HG03558 (cell line): ENCODE results near the gene PER3.

Experiments used
- ATAC-seq: cut with Tn5 transposase; IDR thresholded peaks from one replicate; pipeline ENCODE4 v1.9.1; 2021; ENCODE audit warnings: moderate number of reproducible peaks; ENCODE audit not compliant: unreplicated experiment; ENCODE audit errors: extremely low read depth

The PER3 gene

GRCh38 chr1:7783826-7784491, at the start of gene PER3:
Gene PER3 (plus strand): TSS chr1:7784291. CDS start chr1:7784878, 587 bp downstream.
- ATAC-seq, result peak; percentile 79

DNA sequence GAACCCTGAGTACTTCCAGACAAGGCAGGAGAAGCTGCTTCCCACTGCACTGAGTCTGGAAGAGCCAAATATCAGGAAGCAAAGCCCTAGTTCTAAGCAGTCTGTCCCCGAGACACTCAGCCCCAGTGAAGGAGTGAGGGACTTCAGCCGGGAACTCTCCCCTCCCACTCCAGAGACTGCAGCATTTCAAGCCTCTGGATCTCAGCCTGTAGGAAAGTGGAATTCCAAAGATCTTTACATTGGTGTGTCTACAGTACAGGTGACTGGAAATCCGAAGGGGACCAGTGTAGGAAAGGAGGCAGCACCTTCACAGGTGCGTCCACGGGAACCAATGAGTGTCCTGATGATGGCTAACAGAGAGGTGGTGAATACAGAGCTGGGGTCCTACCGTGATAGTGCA, 46.0 kb upstream of the PER3 start:
- no peak for ATAC-seq

DNA sequence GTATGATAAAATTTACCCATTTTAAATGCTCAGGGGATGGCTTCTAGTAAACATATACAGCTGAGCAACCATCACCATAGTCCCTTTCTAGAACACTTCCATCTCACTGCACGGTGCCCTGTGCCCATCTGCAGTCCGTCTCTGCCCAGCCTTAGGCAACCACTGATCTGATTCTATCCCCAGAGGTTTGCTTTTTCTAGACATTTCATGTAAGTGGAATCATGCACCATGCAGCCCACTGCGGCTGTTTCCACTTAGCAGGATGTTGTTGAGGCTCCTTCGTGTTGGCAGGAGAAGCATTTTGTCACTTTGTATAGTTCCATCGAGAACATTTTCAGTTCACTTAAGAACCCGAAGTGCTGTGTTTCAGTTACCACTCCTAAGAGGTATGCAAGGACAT, 40.7 kb upstream of the PER3 start:
- ATAC-seq, result no peak

DNA sequence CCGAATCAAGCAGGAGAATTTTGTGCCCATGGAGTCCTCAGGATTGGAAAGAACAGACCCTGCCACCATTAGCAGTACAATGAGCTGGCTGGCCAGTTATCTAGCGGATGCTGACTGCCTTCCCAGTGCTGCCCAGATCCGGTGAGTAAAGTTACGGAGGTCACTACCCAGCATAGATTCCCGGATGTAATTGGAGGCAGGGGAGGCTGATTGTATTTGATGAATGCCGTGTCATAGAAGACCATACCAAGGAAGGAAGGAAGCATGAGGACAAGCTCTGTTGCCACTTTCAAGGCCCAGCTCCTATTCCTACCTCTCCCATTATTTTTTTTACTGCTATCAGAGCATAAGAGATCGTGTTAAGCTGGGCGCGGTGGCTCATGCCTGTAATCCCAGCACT, 39.2 kb upstream of the PER3 start:
- no peak for ATAC-seq

- no peak for ATAC-seq
Observed at GRCh38 chr1:7745783-7746182, 38.3 kb upstream of the PER3 start.

DNA sequence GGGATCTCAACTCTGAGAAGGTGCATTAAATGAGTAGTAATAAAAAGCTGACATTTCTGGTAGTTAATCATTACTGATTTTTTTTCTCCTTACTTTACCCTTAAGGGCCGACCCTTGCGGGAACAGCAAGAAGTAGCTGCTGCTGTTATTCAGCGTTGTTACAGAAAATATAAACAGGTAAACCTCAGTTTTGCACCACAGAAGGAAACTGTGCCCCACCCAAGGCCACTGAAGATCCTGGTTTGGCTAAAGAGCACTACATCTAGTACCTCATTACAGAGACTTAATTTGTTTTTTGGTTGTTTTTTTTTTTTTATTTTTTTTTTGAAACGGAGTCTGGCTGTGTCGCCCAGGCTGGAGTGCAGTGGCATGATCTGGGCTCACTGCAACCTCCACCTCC, 36.5 kb upstream of the PER3 start:
- ATAC-seq, result no peak

- no peak for ATAC-seq
Observed at GRCh38 chr1:7749126-7749525, 35.0 kb upstream of the PER3 start.

GRCh38 chr1:7751174-7751573, 32.9 kb upstream of the PER3 start:
- ATAC-seq, result no peak

GRCh38 chr1:7752512-7753417, 31.3 kb upstream of the PER3 start:
- no peak for ATAC-seq

DNA sequence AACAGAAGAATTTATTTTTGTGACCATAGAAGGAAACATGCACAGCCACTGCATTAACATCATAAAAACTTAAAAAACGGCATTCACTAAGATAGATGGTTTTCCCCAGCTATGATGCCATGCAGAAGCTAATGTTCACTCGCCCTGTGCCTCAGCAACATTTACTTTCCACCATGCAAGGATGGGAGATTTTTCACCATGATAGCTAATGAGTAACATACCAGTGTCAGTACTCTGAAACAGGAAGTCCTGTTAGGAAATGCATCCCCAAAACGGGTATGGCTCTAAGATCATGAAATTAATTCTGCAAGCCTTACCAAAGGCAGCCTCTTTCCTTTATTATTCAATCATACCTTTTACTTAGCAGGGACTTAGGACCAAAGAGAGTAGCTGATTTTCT, 30.4 kb upstream of the PER3 start:
- no peak for ATAC-seq

- no peak for ATAC-seq
Observed at GRCh38 chr1:7754234-7754633, 29.9 kb upstream of the PER3 start.

DNA sequence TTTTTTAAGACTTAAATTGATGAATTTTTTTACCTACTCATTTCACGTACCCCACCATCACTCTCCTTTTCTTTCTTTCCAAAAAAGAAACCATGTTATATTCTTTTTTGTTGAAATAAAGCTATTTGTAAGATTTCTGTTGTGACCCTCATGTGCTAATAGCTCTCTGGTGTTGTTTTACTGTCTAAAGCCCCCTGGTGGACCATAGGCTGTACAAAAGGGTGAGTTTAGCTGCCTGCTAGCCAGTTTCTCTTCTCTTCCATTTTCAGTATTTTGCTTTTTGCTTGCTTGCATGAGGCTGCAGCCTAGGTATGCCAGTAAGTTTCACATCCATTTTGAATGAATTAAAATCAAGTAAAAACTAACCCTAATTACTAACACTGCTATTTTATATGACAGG, 28.6 kb upstream of the PER3 start:
- no peak for ATAC-seq

- ATAC-seq, result no peak
Observed at GRCh38 chr1:7760245-7760644, 23.8 kb upstream of the PER3 start.

DNA sequence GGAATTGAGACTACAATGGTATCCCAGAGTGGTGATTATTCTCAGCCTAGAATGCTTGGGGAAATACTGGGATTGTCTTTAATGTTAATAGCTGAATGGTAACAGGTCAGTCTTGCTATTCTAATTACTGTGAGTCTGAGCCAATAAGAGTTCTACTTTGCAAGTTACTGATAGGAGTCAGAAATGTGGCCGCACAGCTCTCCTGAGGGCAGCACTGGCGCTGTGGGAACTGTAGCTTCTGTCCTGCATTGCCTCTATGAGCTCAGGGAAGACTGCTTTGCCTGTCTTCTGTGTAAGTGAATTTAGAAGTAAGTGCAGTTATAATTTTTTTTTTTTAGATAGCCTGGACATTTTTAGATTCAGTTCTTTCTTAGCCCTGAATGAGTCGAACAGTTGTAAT, 23.0 kb upstream of the PER3 start:
- ATAC-seq, result no peak

DNA sequence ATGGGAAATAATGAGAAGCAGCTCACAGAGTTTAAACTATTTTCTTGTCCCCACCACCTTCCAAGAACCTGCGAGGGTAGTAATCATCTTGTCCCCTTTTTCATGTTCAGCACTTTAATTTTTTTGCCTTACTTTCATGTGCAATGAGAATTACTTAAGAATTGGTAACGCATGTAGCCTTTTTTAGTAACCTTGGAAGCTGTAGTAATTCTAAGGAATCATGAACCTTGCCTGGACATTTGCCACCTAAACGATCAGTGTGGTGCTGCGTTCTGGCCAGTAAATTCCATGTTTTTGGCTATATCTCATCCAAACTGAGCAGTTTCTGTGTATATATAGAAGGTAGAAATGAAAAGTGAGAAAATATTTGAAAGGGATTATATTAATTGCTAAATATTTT, 16.9 kb upstream of the PER3 start:
- ATAC-seq, result no peak

DNA sequence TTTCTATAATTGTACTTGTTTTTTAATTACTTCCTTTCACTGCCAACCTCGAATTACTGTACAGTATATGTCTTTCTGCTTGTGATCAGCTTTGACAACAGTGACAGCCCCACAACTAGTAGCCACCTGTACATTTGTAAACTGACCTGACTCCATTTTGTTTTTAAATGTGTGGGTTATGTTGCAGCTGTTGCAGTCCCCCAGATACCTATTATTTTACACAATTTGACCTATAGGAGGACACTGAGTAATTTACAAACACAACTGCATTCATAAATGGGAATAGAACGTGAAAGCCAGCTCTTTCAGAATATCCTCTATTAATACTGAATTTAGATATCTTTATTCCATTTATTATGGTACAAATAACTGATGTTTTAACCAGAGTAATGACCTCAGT, 15.5 kb upstream of the PER3 start:
- ATAC-seq, result no peak

DNA sequence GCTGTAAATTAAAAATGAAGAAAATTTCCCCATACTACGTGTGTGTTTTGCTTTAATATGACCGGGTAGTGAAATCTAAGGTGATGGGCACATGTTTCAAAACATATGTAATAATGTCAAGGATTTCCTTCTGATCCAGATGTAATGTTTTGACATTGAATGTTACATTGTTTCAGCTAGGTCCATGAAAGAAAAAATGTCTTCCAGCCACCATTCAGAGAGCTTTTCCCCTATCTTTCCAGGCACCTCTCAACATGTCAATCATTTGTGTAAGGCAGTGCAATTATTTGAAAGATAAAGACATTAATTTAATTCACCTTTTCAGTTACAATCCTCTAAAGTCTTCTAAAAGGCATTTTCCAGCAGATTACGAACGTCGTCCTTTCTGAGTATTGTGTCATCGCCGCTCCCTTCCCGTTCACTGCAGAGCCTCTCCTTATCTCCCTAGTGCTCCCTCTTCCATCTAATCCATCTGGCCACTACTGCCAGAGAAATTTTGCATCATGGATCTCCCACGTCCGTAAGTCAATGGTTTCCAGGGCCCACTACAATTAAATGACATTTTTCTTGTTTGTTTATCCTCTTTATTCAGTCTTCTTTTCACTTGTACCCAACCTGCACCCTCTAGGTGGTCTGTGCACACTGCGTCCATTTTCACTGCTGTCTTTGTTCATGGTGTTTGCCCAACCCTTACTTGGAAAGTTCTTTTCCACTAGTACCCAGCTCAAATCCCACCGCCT, 14.2 kb upstream of the PER3 start:
- no peak for ATAC-seq

DNA sequence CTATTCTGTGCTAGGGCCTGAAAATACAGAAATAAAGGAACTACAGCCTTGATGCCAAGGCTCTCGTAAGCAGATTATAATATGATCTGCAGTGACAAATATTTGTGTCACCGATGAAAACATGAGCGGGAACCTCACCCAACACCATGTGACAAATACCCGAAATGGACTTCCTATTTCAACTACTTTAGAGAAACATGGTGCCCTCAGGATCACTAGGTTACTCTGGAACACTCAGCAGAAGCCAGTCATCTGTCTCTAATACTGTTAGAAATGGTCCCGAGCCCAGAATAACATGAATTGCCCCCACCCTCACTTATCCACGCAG, 13.5 kb upstream of the PER3 start:
- no peak for ATAC-seq

DNA sequence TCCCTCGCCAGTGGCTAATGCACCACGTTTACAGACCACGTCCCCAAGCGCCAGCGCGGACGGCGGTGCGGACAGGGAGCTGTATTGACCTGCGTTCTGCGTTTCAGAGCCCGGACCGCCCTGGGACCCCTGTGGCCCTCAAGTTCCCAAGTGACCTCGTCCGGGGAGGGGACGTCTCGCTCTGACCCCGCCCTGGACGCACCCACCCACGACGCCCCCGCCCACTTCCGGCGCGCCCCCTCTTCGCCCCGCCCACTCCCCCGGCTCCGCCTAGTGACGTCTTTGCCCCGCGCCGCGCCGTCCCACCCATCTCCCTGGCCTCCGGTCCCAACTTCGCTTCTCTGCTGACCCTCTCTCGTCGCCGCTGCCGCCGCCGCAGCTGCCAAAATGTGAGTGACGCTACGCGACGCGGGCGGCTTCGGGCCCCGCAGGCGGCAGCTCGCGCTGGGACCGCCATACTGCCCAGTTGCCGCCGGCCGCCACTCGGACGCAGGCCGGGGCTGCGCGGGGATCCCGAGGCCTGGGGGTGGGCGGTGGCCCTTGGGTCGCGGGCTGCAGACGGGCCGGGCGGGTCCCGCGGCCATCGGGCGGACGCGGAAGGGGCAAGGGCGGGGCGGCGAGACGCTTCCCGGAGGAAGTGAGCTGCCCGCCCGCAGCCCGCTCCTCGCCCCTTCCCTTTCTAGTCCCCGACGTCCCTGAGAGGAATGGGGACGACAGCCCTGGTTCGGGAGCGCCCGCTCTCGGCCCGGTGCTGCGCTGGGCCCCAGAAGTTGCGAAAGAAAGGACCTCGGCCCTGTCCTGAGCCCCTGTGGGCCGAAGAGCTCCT, 12.9 kb upstream of the PER3 start, which contains the start of gene VAMP3:
Gene VAMP3 (plus strand): TSS at position 300 of the 826 bp plus-strand sequence. CDS start 88 bp downstream, at position 388.
- ATAC-seq, result no peak

- ATAC-seq, result no peak
Observed at GRCh38 chr1:7771823-7772299, 12.2 kb upstream of the PER3 start.
